ENCODE results near the gene EIF2A.
"Not testable (repeated sequence)": the region's sequence is repeated elsewhere in the genome, so short reads cannot be mapped to it uniquely, and the experiment has no call there.

DNA sequence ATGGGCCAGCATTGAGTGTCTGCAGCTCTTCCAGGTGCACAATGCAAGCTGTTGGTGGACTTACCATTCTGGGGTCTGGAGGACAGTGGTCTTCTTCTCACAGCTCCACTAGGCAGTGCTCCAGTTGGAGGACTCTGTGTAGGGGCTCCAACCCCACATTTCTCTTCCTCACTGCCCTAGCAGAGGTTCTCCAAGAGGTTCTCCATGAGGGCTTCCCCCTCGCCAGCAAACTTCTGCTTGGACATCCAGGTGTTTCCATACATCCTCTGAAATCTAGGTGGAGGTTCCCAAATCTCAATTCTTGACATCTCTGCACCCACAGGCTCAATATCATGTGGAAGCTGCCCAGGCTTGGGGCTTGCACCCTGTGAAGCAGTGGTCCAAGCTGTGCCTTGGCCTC lies 45.6 kb upstream of the EIF2A start:
- not testable (repeated sequence) for TF ChIP-seq MXI1 (IDR thresholded peaks at IDR 0.05; ENCODE audit: low read depth, low read length)
- TF ChIP-seq, protein P1, sequence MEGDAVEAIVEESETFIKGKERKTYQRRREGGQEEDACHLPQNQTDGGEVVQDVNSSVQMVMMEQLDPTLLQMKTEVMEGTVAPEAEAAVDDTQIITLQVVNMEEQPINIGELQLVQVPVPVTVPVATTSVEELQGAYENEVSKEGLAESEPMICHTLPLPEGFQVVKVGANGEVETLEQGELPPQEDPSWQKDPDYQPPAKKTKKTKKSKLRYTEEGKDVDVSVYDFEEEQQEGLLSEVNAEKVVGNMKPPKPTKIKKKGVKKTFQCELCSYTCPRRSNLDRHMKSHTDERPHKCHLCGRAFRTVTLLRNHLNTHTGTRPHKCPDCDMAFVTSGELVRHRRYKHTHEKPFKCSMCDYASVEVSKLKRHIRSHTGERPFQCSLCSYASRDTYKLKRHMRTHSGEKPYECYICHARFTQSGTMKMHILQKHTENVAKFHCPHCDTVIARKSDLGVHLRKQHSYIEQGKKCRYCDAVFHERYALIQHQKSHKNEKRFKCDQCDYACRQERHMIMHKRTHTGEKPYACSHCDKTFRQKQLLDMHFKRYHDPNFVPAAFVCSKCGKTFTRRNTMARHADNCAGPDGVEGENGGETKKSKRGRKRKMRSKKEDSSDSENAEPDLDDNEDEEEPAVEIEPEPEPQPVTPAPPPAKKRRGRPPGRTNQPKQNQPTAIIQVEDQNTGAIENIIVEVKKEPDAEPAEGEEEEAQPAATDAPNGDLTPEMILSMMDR (IDR thresholded peaks at IDR 0.05): not testable (repeated sequence)

Measured in SK-N-SH (cell line).